ENCODE measurements around the gene NPVF. TPM values are rescaled to one million over a fixed set of nuclear protein-coding genes. Genes with fewer than 3 reads are reported as not detected.

NPVF gene
- total and polyA plus RNA-seq, 2 of the 8 experiments (the other 6 are each of a cell fraction or from before 2014, with no cell fraction given): not detected

DNA sequence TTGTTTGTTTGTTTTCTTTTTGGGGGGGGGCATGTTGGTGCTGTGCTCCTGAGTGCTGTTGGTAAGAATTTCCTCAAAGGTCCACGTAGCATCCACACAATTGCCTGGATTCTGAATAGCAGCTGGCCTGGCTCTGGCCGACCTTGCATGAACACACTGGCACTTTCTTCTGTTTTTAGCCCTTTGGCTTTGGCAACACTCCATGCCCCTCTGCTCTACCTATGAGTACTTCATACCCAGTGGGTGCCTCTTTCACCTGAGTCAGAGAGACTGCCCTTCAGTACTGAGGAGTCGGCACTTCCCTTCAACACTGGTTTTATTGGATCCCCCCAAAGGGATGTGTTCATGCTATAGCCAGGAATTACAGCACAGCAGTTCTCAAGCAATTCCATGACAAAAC is 7.2 kb upstream of the NPVF start (continued):
- TF ChIP-seq, protein P1, sequence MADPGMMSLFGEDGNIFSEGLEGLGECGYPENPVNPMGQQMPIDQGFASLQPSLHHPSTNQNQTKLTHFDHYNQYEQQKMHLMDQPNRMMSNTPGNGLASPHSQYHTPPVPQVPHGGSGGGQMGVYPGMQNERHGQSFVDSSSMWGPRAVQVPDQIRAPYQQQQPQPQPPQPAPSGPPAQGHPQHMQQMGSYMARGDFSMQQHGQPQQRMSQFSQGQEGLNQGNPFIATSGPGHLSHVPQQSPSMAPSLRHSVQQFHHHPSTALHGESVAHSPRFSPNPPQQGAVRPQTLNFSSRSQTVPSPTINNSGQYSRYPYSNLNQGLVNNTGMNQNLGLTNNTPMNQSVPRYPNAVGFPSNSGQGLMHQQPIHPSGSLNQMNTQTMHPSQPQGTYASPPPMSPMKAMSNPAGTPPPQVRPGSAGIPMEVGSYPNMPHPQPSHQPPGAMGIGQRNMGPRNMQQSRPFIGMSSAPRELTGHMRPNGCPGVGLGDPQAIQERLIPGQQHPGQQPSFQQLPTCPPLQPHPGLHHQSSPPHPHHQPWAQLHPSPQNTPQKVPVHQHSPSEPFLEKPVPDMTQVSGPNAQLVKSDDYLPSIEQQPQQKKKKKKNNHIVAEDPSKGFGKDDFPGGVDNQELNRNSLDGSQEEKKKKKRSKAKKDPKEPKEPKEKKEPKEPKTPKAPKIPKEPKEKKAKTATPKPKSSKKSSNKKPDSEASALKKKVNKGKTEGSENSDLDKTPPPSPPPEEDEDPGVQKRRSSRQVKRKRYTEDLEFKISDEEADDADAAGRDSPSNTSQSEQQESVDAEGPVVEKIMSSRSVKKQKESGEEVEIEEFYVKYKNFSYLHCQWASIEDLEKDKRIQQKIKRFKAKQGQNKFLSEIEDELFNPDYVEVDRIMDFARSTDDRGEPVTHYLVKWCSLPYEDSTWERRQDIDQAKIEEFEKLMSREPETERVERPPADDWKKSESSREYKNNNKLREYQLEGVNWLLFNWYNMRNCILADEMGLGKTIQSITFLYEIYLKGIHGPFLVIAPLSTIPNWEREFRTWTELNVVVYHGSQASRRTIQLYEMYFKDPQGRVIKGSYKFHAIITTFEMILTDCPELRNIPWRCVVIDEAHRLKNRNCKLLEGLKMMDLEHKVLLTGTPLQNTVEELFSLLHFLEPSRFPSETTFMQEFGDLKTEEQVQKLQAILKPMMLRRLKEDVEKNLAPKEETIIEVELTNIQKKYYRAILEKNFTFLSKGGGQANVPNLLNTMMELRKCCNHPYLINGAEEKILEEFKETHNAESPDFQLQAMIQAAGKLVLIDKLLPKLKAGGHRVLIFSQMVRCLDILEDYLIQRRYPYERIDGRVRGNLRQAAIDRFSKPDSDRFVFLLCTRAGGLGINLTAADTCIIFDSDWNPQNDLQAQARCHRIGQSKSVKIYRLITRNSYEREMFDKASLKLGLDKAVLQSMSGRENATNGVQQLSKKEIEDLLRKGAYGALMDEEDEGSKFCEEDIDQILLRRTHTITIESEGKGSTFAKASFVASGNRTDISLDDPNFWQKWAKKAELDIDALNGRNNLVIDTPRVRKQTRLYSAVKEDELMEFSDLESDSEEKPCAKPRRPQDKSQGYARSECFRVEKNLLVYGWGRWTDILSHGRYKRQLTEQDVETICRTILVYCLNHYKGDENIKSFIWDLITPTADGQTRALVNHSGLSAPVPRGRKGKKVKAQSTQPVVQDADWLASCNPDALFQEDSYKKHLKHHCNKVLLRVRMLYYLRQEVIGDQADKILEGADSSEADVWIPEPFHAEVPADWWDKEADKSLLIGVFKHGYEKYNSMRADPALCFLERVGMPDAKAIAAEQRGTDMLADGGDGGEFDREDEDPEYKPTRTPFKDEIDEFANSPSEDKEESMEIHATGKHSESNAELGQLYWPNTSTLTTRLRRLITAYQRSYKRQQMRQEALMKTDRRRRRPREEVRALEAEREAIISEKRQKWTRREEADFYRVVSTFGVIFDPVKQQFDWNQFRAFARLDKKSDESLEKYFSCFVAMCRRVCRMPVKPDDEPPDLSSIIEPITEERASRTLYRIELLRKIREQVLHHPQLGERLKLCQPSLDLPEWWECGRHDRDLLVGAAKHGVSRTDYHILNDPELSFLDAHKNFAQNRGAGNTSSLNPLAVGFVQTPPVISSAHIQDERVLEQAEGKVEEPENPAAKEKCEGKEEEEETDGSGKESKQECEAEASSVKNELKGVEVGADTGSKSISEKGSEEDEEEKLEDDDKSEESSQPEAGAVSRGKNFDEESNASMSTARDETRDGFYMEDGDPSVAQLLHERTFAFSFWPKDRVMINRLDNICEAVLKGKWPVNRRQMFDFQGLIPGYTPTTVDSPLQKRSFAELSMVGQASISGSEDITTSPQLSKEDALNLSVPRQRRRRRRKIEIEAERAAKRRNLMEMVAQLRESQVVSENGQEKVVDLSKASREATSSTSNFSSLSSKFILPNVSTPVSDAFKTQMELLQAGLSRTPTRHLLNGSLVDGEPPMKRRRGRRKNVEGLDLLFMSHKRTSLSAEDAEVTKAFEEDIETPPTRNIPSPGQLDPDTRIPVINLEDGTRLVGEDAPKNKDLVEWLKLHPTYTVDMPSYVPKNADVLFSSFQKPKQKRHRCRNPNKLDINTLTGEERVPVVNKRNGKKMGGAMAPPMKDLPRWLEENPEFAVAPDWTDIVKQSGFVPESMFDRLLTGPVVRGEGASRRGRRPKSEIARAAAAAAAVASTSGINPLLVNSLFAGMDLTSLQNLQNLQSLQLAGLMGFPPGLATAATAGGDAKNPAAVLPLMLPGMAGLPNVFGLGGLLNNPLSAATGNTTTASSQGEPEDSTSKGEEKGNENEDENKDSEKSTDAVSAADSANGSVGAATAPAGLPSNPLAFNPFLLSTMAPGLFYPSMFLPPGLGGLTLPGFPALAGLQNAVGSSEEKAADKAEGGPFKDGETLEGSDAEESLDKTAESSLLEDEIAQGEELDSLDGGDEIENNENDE (IDR thresholded peaks at IDR 0.05; ENCODE audit: insufficient replicate concordance, low read length): no peak
- TF ChIP-seq, protein P2, sequence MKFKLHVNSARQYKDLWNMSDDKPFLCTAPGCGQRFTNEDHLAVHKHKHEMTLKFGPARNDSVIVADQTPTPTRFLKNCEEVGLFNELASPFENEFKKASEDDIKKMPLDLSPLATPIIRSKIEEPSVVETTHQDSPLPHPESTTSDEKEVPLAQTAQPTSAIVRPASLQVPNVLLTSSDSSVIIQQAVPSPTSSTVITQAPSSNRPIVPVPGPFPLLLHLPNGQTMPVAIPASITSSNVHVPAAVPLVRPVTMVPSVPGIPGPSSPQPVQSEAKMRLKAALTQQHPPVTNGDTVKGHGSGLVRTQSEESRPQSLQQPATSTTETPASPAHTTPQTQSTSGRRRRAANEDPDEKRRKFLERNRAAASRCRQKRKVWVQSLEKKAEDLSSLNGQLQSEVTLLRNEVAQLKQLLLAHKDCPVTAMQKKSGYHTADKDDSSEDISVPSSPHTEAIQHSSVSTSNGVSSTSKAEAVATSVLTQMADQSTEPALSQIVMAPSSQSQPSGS (IDR thresholded peaks at IDR 0.05; ENCODE audit: low read length): no peak
- no peak for TF ChIP-seq SP1 (IDR thresholded peaks at IDR 0.05; ENCODE audit: low read depth, low read length)
- TF ChIP-seq JUND (IDR thresholded peaks at IDR 0.05; ENCODE audit: low read length): no peak
- TF ChIP-seq, protein P3, sequence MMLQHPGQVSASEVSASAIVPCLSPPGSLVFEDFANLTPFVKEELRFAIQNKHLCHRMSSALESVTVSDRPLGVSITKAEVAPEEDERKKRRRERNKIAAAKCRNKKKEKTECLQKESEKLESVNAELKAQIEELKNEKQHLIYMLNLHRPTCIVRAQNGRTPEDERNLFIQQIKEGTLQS (IDR thresholded peaks at IDR 0.05; ENCODE audit: insufficient read depth, low read depth, low read length): no peak
- TF ChIP-seq TEAD4 (IDR thresholded peaks at IDR 0.05; ENCODE audit: low read depth, low read length): no peak
- TF ChIP-seq GTF2F1 (IDR thresholded peaks at IDR 0.05; ENCODE audit: borderline replicate concordance, low read depth, low read length): no peak
- no peak for TF ChIP-seq CBX5 (IDR thresholded peaks at IDR 0.05; ENCODE audit: low read depth, low read length)

All from H1 (cell line).